Measurements from ENCODE around the gene RNF135.
"Not testable (repeated sequence)": the region's sequence is repeated elsewhere in the genome, so short reads cannot be mapped to it uniquely, and the experiment has no call there.

The RNF135 gene

DNA sequence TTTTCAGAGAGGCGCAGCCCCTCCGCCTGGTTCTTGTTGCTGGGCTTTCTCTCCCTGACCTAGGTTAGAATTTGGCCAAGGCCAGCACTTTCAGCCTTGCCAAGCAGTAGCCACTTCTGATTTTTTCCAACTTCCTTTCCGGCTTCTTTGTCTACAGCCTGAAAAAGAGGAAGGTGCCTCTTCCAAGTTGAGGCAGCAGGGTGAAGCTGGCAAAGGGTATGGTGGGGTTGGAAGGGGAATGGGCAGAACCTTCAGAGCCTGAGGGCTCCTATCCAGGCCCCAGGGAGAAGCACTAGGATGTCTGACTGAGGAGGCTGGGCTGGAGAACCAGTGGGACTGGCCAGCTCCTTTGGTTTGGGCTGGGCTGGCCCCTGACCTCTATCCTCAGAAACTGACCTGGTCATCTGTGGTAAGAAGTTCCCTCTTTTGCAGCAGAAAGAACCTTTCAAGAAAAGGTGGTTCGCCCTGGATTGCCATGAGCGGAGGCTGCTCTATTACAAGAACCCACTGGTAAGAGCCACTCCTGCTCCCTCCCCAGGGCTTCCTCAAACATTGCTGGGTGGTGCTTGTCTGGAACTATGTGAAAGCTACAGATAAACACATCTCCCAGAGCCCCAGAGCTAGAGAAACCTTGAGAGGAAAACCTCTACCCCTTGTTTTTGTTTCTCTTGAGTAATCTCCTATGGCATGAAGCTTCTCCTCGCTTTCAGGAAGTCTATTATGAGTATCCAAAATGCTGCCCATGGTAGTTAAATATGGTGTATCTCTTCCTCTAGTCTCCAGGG is 16.6 kb upstream of the RNF135 start:
- peak; percentile 81 for DNase-seq (ENCODE audit: low spot score)

DNA sequence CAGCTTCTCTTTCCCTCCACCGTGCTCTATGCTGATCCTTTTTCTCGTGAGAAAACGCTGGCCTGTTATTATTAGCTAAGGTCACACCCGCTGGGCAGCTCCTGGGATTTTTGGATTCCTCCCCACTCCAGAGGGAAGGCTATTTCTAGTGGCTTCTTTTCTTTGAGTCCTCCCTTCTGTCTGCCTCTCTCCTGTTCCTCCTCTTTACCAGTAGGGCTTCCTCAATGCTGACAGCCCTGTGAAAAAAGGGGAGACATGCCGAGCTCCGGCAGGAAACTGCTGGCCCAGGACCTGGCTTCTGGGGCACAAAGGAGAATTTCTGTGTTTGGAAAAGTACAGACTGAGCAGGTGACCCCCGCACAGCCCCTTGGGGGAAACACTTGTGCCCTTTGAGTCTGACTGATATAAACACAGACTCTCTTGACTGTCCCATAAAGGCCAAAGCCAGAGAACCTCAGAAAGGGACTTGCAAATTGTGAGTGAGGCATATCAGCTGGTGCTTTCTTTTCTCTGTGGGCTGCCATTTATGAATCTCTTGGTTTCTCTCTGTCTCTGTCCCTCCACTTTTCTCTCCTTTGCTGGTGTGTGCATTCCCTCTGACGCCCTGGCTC is 14.0 kb upstream of the RNF135 start:
- no peak for DNase-seq (ENCODE audit: low spot score)

GRCh38 chr17:30957741-30958140 is 13.1 kb upstream of the RNF135 start:
- DNase-seq (ENCODE audit: low spot score): no peak

GRCh38 chr17:30958187-30958586 is 12.7 kb upstream of the RNF135 start:
- DNase-seq (ENCODE audit: low spot score): no peak

DNA sequence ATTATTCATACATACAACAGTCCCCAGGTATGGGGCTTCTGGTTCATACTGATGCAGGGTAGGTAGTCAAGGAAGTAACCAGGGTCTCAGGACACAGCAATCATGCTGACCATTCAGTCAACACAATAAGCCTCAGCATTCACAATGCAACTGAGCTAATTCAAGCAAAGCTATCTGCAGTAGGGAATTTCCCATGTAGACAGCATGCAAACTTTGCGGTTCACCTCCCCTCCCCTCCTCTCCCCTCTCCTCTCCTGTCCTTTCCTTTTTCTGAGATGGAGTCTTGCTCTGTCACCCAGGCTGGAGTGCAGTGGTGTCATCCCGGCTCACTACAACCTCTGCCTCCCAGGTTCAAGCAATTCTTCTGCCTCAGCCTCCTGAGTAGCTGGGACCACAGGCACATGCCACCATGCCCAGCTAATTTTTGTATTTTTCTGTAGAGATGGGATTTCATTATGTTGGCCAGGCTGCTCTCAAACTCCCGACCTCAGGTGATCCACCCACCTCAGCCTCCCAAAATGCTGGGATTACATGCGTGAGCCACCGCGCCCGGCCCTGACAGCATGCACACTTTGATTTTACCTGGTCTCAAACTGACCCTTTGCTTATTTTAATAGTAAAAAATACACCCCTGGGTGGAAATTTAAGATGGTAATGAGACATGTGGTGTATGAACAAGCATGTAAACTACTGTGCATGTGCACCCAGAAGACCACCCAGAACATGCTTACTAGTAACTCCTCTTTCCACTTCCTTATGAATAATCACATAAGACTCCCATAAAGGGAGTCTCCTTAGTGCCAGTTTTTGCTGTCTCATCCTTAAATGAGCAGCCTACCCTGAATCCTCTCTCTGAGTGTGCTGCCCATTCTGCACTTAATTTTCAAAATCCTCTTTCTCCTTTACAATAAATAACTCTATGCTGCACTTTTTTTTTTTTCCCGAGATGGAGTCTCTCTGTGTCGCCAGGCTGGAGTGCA is 9.3 kb upstream of the RNF135 start:
- no peak for DNase-seq (ENCODE audit: low spot score)

DNA sequence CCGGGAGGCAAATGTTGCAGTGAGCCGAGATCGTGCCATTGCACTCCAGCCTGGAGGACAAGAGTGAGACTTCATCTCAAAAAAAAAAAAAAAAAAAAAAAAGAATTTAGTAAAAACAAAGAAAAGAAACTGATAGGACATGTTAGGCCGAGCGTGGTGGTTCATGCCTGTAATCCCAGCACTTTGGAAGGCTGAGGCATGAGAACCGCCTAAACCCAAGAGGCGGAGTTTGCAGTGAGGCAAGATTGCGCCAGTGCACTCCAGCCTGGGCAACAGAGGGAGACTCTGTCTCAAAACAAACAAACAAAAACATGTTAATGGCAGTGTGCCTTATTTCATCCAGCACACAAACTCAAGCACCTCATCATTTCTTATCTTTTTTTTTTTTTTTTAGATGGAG is 6.5 kb upstream of the RNF135 start:
- DNase-seq (ENCODE audit: low spot score): not testable (repeated sequence)

DNA sequence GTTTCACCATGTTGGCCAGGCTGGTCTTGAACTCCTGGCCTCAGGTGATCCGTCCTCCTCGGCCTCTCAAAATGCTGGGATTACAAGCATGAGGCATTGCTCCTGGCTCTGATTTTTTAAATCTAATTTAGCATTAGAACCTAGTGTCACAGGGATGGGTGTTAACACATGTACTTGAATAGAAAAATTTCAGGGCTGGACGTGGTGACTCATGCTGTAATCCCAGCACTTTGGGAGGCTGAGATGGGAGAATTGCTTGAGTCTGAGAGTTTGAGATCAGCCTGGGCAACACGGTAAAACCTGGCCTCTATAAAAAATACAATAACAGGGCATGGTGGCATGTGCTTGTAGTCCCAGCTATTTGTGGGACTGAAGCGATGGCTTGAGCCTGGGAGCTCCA is 6.0 kb upstream of the RNF135 start:
- DNase-seq (ENCODE audit: low spot score): no peak

DNA sequence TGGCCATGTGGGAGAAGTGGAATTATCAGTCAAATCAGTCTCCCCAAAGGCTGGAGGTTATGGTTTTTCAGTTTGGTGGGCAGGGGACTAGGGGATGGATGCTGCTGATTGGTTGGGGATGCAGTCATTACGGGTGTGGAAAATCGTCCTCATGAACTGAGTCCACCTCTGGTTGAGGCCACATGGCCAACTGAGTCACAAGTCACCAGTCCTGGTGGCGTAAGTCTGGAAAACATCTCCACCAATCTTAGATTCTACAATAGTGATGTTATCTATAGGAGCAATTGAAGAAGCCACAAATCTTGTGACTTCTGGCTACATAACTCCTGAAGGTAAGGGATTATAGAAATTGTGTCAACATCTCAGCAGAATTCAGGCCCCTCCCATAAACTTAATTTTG is 5.2 kb upstream of the RNF135 start:
- no peak for DNase-seq (ENCODE audit: low spot score)

DNA sequence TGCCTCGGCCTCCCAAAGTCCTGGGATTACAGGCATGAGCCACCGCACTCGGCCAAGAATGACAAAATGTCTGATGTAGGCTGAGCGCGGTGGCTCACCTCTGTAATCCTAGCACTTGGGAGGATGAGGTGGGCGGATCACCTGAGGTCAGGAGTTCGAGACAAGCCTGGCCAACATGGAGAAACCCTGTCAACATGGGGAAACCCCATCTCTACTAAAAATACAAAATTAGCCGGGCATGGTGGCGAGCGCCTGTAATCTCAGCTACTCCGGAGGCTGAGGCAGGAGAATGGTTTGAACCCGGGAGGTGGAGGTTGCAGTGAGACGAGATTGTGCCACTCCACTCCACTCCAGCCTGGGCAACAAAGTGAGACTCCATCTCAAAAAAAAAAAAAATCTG is 2.9 kb upstream of the RNF135 start:
- DNase-seq (ENCODE audit: low spot score): not testable (repeated sequence)

DNA sequence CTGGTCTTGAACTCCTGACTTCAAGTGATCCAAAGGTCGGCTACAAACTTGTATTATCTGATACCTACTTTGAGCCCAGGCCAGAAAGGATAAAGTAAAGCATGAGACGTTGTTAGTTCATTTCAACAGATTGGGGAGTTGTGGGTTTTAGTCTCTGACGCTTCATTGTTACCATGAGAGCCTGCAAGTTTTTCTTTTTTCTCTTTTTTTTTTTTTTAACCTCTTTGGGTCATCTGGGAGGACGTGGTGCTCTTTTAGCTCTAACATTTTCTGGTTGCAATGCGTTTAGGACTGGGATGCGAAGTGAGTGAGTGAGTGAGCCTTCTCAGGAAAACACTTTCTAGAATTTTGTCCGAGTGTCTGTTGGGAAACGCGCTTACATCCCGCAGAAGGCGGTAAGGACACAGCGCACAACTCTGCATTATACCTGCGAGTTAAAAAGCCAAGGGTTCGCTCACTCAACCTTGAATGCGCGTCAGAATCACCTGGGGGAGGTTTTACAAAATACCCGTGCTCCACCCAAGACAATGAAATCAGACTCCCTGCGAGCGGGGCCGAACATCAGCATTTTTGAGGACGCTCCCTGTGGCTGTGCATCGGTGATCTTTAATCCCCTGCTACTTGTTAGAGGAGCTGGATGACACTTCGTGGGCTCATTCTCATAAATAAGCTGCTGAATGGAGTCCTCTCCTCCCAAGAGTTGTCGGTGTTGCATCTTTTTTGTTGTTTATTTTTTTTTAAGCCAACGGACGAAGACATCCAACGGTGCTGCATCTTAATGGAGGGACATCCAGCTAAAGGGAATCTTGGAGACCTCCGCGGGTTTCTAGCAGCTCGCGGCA is 629 bp upstream of the RNF135 start:
- peak; percentile 30 for DNase-seq (ENCODE audit: low spot score)

GRCh38 chr17:30975042-30975820 is 4.4 kb downstream of the RNF135 start:
- no peak for DNase-seq (ENCODE audit: low spot score)

- not testable (repeated sequence) for DNase-seq (ENCODE audit: low spot score)
Observed at GRCh38 chr17:30979919-30980318, 9.1 kb downstream of the RNF135 start.

DNA sequence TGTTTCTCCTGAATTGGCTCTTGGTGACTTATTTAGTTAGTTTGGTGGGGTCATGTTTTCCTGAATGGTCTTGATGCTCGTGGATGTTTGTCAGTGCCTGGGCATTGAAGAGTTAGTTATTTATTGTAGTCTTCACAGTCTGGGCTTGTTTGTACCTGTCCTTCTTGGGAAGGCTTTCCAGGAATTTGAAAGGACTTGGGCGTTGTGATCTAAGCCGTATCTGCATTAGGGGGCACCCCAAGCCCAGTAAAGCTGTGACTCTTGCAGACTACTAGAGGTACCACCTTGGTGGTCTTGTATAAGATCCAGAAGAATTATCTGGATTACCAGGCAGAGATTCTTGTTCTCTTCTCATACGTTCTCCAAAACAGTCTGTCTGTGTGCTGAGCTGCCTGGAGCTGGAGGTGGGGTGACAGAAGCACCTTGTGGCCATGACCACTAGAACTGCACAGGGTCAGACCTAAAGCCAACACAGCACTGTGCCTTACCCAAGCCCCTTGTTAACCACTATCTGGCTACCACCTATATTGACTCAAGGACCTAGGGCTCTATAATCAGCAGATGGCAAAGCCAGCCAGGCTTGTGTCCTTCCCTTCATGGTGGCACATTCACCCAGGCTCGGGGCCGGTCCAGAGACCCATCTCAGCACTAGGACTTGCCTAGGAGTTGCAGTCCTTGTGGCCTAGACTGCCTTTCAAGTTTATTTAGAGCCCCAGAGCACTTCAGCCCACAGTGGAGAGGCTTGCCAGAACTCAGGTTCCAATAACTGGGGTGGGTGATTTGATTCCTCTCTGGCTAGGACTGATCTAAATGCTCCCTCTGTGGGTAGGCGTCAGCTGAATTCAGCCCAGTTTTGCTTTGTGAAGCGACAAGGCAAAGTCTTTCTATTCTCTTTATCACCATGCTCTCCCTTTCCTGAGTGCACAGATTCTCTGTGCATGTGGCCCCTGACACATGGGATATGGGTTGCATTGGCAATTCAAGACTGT is 11.0 kb downstream of the RNF135 start:
- DNase-seq (ENCODE audit: low spot score): no peak

GRCh38 chr17:30982855-30983254 is 12.0 kb downstream of the RNF135 start:
- no peak for DNase-seq (ENCODE audit: low spot score)

DNA sequence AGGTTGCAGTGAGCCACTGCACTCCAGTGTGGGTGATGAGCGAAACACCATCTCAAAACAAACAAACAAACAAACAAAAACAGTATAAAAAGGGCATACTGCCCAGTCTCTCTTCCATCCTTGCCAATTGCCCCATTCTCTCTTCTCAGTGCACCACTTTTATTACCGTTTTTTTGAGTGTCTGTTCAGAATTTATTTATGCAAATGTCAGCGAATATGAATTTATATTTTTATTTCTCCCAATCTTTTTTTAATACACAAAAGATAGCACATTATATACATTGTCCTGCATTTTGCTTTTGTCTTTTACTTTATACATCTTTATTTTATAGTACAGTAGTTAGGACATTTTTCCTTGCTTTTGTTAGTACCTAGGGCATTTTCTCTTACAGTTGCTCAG is 19.6 kb downstream of the RNF135 start:
- DNase-seq (ENCODE audit: low spot score): no peak

- no peak for DNase-seq (ENCODE audit: low spot score)
Observed at GRCh38 chr17:30992551-30992950, 21.7 kb downstream of the RNF135 start.

DNA sequence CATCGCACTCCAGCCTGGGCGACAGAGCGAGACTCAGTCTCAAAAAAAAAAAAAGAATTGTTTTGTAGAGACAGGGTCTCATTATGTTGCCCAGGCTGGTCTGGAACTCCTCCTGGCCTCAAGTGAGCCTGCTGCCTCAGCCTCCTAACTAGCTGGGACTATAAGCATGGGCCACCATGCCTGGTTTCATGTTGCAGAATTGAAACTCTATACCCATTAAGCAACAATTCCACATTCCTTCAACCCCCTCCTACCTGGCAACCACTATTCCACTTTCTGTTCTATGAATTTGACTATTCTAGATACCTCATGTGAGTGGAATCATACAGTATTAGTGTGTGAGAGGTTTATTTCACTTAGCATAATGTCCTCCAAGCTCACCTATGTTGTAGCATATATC is 24.5 kb downstream of the RNF135 start:
- DNase-seq (ENCODE audit: low spot score): no peak

- no peak for DNase-seq (ENCODE audit: low spot score)
Observed at GRCh38 chr17:30996486-30996885, 25.6 kb downstream of the RNF135 start.

DNA sequence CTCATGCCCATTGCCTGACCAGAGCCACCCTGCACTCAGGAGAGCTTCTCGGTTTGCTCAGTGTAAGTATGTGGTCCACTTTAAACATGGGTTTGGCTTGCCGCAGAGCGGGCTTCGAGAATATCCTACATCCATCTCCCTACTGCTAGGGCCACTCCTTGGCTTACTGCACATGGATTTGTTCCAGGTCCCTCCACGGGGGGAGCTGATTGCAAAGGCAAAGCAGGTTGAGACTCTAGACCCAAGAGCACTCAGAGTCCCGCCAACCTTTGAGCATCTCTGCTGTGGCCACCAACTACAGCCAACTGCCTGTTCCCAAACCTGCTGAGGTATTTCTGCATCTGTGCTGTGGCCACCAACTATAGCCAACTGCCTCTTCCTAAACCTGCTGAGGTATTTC is 26.4 kb downstream of the RNF135 start:
- no peak for DNase-seq (ENCODE audit: low spot score)

GRCh38 chr17:30997842-30998241 is 27.0 kb downstream of the RNF135 start:
- no peak for DNase-seq (ENCODE audit: low spot score)
